Measurements from ENCODE around the gene TECPR2.
"Not testable (repeated sequence)": the region's sequence is repeated elsewhere in the genome, so short reads cannot be mapped to it uniquely, and the experiment has no call there.

Gene TECPR2, protein sequence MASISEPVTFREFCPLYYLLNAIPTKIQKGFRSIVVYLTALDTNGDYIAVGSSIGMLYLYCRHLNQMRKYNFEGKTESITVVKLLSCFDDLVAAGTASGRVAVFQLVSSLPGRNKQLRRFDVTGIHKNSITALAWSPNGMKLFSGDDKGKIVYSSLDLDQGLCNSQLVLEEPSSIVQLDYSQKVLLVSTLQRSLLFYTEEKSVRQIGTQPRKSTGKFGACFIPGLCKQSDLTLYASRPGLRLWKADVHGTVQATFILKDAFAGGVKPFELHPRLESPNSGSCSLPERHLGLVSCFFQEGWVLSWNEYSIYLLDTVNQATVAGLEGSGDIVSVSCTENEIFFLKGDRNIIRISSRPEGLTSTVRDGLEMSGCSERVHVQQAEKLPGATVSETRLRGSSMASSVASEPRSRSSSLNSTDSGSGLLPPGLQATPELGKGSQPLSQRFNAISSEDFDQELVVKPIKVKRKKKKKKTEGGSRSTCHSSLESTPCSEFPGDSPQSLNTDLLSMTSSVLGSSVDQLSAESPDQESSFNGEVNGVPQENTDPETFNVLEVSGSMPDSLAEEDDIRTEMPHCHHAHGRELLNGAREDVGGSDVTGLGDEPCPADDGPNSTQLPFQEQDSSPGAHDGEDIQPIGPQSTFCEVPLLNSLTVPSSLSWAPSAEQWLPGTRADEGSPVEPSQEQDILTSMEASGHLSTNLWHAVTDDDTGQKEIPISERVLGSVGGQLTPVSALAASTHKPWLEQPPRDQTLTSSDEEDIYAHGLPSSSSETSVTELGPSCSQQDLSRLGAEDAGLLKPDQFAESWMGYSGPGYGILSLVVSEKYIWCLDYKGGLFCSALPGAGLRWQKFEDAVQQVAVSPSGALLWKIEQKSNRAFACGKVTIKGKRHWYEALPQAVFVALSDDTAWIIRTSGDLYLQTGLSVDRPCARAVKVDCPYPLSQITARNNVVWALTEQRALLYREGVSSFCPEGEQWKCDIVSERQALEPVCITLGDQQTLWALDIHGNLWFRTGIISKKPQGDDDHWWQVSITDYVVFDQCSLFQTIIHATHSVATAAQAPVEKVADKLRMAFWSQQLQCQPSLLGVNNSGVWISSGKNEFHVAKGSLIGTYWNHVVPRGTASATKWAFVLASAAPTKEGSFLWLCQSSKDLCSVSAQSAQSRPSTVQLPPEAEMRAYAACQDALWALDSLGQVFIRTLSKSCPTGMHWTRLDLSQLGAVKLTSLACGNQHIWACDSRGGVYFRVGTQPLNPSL (N-terminal part only)

DNA sequence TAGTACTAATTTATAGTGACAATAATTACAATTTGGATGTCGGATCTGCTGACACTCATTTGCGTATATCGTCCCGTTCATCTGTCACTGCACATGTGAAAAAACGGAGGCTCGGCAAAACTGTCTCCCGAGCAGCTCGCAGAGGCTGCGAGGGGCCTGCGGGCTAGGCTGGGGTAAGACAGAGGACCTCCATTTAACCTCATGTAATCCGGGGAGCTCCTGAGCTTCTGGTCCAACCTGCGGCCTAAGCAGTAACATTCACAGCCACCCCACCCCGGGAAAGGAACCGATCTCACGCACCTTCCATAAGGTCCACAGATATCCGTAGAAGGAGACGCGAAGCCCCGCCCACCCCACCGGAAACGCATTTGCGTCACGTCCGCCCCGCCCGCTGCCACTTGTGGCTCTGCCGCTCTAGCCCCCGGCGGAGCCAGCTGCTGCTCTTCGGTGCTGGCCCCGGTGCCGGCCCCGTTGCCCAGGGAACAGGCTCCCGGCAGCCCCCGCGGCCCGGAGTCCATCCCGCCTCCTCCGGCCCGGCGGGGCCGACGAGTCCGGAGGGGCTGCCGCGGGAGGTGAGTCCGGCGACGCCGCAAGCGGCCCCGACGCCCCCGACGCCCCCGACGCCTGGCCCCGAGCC lies at the start of gene TECPR2, which contains the start of gene CINP:
TECPR2 (plus strand) TSS at position 397 of the 637 bp plus-strand sequence. CDS start 13,781 bp downstream, outside the sequence.
CINP (minus strand) TSS at position 346 of the 637 bp plus-strand sequence; CDS start at position 307, 39 bp downstream.
- DNase-seq (ENCODE audit: low read depth in 3 of 3, low spot score in 1 of 3) = peak; percentile 86 to 97 (median 89)

DNA sequence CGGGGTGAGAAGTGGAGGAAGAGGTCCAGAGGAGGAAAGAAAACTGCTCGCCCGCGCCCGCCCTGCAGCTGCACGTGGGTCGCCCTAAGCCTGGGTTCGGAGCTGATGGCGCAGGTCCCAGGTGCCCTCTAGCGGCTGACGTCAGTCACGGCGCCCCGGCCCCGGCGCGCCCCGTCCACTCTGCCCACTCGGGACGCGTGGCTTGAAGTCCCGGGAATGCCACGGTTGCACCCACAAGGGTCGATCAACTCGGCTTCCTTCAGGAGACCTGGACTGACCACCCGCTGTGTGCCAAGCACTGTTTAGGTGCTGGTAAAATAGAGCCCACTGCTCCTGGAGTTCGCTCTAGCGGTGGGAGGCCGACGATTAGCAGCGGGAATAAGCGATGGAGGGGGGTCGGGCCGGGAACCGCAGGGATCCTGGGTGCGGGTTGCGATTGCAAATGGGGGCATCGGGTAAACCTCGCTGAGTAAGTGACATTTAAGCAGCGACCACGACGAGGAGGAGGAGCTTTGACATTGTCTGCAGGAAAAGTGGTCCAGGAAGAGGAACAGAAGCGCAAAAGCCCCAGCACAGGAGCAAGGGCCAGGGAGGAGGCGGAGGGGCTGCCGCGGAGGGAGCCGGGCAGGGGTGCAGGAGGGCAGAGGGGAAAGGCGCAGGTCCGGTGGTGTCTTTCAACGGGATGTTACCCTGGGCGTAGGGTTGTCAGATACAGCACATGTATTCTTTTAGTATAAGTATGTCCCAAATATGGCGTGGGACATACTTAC lies 48.3 kb upstream of the TECPR2 start:
- DNase-seq (ENCODE audit: low read depth in 3 of 3, low spot score in 1 of 3) = peak; percentile 55 to 74 (median 59)

DNA sequence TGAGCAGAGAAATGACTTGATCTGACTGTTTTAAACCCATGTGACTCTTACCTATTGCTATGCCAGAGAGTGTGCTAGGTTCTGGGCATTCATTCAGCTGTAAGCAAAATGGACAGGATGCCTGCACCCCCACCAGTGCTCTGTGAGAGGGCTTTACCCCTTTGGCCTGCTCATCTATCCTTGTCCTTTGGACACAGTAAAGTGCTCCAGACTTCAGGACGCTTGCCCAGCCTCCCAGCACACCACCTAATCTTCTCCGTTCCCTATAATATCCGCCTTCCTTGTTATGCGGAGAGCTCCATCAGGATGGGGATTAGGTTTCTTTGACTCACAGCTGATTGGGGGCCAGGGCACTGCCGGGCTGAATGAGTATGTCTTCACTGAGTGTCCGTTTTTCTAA lies 47.6 kb upstream of the TECPR2 start:
- no peak for DNase-seq (ENCODE audit: low read depth in 3 of 3, low spot score in 1 of 3)

DNA sequence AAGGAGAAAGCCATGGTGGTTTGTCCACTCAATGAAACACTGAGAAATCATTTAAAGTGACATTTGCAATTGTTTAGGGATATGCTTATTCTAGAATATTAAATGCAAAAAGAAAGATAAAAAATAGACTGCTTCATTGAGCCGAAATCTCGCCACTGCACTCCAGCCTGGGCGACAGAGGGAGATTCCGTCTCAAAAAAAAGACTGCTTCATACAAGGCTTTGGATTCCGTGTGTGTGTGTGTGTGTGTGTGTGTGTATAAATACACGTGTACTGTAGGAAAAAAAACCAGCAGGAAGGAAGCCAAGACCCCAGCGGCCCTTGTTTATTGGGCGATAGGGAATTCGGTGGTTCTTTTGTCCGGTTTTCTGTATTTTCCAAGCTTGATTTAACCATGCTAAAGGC lies 46.4 kb upstream of the TECPR2 start:
- no peak for DNase-seq (ENCODE audit: low read depth in 3 of 3, low spot score in 1 of 3)

DNA sequence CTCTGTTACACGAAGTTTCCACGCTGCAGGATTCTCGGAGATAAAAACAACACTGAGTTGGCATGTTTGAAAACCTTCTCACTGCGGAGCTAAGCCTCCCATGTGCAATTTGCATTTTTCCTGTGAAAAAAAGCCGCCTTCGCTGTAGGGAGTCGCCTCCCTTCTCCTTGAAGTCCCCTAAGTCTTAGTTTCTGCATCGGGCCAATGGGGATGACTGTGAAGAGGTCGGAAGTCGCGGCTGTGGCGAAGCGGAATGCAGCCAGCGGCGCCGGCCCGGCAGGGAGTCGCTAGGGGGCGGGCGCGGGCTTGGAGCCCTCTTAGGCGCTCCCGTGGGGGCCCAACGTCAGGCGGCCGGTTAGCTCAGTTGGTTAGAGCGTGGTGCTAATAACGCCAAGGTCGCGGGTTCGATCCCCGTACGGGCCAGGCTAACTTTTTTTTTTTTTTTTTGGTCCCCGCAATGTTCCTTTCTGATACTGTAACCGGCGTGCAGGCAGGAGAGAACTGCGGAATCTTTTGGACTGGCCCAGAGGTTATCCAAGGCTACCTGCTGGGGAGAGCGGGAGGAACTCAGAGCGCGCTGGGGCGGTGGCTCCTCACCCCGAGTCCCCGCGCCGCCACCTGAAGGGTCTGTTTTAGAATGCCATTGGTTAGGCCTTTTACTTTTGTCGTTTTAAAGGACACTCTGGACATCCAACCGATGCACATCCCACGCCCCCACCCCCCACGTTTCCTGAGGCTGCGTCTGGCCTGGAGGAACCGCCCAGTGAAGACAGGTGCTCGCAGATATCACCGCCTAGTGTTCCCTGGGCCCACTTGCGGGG lies 45.8 kb upstream of the TECPR2 start:
- DNase-seq (ENCODE audit: low read depth in 3 of 3, low spot score in 1 of 3) = peak; percentile 84 to 99 (median 97)

DNA sequence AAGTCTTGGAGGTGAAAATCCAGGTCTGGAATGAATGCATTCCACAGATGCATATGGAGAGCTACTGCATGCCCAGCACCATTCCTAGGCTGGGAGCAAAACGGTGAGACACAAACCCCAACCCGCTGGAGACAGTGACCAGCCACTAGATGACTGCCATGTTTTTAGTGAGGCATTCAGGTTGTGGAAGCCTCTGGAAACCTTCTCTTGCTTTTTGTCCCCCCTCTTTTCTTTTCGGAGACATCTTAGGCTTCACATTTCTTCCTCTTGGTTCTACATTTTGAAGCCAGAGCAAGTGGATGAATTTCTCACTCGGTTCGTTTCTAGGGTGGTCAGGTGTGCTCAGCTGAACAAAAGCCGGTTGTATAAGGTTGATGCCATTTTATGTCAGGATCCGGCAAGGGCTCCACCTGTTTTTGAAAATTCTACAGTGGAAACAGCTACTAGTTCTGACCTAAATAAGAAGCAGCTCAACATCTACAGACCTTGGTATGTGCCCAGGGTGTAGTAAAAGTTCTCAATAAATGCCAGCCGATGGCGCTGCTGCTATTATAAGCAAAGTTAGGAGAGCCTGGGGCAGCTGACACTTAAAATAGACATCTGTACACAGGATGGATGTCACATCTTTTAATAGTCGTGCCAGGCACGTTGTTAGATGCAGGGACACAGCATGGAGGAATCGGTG lies 45.0 kb upstream of the TECPR2 start:
- no peak for DNase-seq (ENCODE audit: low read depth in 3 of 3, low spot score in 1 of 3)

DNA sequence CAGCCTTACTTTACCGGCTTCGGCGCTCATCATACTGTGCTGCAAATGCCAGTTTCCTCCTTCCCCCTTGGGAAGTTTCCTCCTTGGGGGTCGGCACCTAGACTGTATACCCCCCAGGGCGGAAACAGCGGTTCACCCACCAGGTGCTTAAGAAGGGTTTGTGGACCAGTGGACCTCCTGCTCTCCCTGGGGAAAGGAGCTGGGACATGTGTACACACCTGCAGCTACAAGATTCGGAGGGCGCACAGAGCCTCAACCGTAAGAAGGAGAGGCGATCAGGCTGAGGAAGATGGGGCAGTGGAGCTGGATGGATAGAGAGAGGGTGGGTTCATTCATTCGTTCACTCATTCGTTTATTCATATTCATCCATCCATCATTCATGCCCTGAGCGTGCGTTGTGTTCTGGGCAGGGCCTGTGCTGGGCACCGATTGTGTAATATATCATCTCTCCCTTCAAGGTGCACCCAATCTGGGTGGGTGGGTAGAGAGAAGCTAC lies 43.9 kb upstream of the TECPR2 start:
- DNase-seq (ENCODE audit: low read depth in 3 of 3, low spot score in 1 of 3) = no peak

DNA sequence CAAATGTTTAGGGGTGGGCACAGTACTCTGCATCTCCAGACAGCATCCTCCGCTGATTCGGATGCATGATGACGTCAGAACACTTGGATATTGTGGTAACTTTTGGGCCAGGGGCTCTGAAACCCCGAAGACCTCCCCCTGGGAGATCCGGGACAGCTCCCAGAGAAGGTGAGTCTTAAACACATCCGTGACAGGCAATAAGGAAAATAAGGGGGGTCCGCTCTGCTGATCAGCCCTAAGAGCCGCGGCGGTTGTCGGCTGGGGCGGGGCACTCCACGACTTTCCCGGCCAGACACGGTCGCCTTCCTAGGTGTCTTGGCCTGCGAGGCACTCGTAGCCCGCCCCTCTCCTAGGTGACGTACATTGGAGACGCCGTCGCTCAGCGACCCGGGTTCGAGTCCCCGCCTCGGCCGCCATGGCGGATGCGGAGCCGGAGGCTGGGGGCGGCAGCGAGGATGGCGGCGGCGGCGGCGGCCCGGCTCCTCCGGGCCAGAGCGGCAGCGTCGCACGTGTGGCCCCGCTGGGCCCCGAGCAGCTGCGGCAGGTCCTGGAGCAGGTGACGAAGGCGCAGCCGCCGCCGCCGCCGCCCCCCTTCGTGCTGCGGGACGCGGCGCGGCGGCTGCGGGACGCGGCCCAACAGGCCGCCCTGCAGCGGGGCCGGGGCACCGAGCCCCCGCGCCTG lies 43.2 kb upstream of the TECPR2 start, which contains the start of gene ZNF839:
ZNF839 (plus strand) TSS at position 396 of the 682 bp plus-strand sequence; CDS start at position 416, 20 bp downstream.
- peak; percentile 78 to 96 (median 87) for DNase-seq (ENCODE audit: low read depth in 3 of 3, low spot score in 1 of 3)

DNA sequence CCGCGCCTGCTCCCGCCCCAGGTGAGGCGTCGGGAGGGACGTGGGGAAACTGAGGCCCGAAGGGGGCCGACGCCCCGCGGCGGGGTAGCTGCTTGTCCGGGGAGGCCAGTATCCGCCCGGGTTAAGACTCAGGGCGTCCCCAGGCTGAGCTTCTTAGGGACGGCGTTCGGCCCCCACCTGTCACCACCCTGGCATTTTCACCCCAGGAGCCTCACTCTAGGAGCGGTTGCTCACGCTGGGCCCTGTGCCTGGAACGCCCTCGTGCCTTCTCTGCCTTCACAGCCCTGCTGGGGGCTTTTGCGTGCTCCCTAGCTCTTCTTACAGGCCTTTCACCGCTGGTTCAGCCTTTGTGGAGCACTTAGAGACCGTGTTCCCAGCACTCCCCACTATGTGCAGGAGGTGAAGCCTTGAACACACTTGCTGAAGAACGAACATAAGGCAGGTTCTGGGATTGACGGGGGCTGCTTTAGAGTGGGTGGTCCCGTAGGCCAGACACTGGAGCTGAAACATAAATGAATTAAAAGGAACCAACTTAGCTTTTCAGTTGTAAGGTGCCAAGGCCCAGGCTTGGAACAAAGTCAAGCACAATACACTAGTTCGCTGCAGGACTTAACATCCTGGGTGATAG lies 42.6 kb upstream of the TECPR2 start:
- peak in 1 of 3 donors; percentile 26 for DNase-seq (ENCODE audit: low read depth in 3 of 3, low spot score in 1 of 3)

DNA sequence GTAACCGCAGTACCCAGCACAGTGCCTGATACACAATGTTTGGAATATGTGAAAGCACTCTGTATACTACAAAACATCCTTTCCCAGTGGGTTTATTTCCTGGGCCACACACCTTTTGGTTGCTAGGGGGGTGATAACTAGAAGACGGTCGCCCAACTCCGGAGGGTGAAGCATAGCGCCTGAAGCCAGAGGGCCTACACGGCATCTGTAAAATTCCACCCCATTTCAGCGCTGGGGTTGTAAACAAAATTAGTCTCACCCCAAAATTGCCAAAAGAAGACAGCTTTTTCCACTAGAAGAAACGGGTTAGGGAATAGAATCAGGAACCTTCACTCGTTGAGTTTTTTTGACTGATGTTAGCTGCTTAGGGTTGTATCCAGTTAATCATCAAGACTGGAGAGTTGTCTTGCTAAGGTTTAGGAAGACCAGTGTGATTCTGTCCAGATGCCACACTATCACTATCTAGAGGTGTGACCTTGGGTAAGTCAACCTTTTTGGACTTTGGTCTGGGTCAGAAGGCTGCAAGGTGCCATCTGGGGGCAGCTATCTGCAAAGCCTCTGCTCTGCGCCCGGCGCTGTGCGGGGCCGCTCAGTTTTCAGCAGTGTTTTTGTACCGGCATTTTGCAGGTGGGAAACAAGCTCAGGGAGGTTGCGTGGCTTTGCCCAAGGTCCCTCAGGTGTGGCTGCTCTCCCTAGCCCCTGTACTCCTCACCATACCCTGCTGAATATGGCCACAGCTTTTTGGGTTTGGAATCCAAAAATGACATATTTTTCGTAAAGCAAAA lies 41.9 kb upstream of the TECPR2 start:
- DNase-seq (ENCODE audit: low read depth in 3 of 3, low spot score in 1 of 3) = no peak

DNA sequence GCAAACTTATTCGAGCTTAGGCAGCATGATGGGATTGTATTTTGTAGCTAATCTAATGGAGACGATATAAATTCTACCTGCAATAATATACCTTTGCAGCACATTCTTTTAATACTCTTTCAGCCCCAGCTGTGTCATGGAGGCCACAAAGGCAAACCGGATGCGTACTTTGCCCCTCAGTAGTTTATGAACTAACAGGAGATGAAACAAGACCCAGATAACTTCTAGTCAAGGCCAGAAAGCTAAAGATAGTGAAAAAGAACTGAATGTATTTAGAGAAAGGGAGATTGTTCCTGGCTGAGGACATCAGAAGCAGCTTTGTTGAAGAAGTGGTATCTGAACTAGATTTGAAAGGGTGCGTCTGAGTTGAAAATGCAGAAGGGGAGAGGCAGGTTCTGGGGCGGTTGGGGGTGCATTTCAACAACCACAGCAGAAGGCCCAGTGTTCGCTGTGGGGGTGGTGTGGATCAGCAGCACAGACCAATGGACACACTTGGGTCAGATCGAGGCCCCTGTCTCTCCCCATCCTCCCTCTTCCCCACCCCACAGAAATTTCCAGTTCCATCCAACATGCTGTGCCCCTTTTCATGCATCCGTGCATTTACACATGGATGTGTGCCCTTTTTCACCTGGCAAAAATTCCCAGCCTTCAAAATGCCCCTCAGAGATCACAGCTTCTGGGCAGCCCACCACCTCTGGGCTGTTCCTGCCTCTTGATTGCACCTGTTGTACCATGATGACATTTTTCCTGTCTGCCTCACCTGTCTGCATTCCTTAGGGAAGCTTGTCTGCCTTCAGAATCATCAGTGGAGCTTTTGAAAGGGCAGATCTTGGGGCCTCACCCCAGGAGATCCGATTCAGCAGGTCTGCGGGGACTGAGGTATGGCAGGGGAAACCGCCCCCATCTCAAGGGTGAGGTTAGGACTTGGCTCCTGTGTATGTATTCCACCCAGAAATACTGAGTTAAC lies 41.0 kb upstream of the TECPR2 start:
- DNase-seq (ENCODE audit: low read depth in 3 of 3, low spot score in 1 of 3) = no peak

DNA sequence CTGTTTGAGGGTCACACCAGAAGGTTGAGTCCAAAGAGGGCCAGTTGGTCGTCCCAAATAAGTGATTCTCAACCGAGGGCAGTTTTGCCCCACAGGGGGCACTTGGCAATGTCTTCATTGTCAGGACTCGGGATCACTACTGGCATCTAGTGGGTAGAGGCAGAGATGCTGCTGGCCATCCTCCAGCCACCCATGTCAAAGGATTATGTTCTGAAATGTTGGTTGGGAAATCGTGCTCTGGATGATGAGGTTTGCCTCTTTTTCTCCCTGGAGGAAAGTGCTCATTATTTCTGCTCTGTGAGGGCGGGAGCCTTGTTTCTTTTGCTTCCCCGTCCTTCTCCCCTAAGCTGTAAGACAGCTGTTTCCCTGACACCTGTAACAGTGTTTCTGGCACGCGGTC lies 39.6 kb upstream of the TECPR2 start:
- DNase-seq (ENCODE audit: low read depth in 3 of 3, low spot score in 1 of 3) = no peak

DNA sequence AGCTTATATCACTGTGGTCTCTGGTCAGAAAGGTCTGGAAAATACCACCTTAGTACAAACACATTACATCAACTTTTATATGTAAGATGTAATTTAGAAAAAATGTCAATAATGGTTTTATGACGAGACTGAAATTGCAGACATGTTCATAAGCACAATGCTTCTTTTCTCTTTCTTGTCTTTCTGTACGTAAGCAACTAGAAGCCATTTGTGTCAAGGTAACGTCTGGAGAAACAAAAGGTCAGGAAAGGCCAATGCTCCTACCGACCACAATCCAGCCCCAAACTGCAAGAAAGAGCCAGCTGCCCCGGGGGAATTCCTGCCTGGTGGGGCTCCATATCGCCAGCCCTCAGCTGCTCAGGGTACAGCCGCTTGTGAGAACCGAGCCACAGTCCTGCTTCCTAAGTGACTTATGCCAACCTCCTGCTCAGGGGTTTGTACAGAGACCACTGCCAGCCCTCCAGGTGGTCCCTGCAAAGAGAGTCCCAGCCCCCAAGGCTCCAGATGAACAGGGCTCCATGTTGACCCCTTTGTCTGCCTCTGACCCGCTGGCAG lies 36.9 kb upstream of the TECPR2 start:
- DNase-seq (ENCODE audit: low read depth in 3 of 3, low spot score in 1 of 3) = no peak

DNA sequence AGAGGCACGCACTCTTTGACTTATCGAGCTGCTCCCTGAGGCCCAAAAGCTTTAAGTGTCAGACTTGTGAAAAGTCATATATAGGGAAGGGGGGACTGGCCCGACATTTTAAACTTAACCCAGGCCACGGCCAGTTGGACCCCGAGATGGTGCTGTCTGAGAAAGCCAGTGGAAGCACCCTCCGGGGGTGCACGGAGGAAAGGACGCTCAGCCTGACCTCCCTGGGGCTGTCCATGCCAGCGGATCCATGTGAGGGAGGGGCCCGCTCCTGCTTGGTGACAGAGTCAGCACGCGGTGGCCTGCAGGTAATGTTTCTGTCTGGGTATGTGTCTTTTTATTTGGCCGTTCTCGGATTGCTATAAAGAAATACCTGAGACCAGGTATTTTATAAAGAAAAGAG lies 36.2 kb upstream of the TECPR2 start:
- no peak for DNase-seq (ENCODE audit: low read depth in 3 of 3, low spot score in 1 of 3)

DNA sequence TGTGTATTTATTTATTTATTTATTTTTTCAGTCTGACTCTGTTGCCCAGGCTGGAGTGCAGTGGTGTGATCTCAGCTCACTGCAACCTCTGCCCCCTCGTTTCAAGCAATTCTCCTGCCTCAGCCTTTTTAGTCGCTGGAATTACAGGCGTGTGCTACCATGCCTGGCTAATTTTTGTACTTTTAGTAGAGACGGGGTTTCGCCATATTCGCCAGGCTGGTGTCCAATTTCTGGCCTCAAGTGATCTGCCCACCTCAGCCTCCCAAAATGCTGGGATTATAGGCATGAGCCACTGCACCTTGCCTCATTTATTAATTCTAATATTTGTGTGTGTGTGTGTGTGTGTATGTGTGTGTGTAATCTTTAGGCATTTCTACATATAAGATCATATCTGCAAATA lies 33.4 kb upstream of the TECPR2 start:
- DNase-seq (ENCODE audit: low read depth in 3 of 3, low spot score in 1 of 3) = not testable (repeated sequence)

Measured in stimulated activated CD4-positive, alpha-beta T cell treated with anti-CD3 and anti-CD28 coated beads, TNF-alpha, amount 100 ng/mL, for 1 hour (primary cell).